NCI-H510A (cell line): ENCODE data around the gene DNAJC10.
A peak's percentile ranks its signal among the peaks of the same experiment; 100 is the strongest.
"Not testable (repeated sequence)": the region's sequence is repeated elsewhere in the genome, so short reads cannot be mapped to it uniquely, and the experiment has no call there.

Source experiments
- DNase-seq: peaks from one replicate; lab custom pipeline; 2025; lab: John Stamatoyannopoulos, UW

DNAJC10 gene

GRCh38 chr2:182726473-182726872 is 10.4 kb downstream of the DNAJC10 start:
- DNase-seq = no peak

- no peak for DNase-seq
Measured at GRCh38 chr2:182728014-182728413, 12.0 kb downstream of the DNAJC10 start.

- DNase-seq = no peak
Measured at GRCh38 chr2:182729710-182730339, 13.8 kb downstream of the DNAJC10 start.

DNA sequence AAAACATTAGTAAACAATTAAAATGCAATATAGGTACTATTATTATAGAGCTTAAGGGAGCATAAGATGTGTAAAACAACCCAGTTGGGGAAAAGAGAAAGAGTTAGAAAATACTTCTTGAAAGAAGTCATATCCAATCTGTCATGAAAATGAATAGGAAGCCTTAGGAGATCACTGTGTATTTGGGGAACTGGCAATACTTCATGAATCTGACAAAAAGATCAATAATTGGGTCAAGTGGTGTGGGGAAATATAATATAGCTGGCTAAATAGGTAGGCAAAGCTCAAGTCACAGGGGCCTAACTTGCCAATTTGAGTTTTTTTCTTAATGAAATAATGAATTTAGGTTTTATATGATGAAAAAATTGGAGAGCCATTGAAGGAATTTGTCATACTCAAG is 14.4 kb downstream of the DNAJC10 start:
- no peak for DNase-seq

DNA sequence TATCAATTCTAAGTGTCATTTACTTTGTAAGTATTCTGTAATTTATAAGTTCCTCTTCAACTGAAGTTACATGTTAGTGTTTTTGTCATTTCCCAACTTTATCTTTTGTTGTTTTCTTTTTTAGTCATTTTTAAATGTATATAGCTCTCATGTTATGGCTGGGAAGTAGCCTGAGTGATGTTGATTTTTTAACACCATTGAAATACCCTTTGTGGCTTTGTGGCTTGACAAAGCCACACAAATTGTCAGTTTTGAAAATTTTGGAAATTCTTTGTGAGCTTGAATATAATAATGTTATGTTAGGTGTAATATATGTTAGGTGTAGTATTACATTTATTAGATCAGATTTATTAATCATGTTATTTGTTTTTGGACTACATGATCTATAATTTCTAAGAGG is 16.7 kb downstream of the DNAJC10 start:
- DNase-seq = no peak

- DNase-seq = no peak
Measured at GRCh38 chr2:182733572-182733971, 17.5 kb downstream of the DNAJC10 start.

DNA sequence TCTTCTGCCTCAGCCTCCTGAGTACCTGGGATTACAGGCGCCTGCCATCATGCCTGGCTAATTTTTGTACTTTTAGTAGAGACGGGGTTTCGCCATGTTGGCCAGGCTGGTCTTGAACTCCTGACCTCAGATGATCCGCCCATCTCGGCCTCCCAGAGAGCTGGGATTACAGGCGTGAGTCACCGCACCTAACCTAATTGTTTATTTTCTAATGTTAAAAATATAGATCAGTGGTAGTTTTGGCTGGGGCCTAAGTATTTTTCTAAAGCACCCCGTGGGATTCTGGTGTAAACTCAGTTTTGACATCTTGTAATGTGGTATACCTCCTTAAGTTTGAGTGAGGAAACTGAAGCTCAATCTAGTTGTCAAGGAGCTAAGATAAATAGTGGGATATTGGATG is 20.8 kb downstream of the DNAJC10 start:
- DNase-seq = not testable (repeated sequence)

DNA sequence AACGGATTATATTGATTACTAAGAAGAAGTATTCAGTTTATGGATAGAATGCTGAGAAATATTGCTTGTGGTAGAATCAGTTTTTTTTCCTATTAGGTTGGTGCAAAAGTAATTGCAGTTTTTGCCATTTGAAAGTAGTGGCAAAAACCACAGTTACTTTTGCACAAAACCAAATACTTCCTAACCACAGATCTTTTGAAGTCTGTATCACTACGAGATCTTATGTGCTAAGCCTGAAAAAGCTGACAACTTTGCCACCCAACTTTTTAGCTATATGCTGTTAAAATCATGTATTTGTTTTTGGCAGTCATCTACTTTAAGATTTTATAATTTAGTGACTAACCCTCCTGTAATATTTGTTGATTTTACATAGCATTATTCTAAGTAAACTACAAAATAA is 24.6 kb downstream of the DNAJC10 start:
- DNase-seq = no peak

DNA sequence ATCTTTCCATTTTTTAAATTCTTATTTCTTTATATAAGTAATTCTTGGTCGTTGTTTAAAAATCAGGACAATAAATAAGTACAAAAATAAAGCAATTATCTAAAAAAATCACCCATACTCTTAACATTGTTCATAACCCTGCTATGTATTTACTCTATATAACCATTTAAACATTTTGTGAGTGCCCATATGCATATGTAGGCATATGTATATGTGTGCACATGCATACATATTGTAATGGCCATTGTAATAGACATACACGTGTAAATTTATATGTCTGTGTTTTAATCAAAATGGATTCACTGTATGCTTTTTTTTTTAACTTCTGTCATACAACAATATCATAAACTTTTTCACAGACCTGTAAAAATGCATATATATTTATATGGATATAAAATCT is 25.6 kb downstream of the DNAJC10 start:
- DNase-seq = no peak

- DNase-seq = no peak
Measured at GRCh38 chr2:182744490-182744889, 28.4 kb downstream of the DNAJC10 start.

DNA sequence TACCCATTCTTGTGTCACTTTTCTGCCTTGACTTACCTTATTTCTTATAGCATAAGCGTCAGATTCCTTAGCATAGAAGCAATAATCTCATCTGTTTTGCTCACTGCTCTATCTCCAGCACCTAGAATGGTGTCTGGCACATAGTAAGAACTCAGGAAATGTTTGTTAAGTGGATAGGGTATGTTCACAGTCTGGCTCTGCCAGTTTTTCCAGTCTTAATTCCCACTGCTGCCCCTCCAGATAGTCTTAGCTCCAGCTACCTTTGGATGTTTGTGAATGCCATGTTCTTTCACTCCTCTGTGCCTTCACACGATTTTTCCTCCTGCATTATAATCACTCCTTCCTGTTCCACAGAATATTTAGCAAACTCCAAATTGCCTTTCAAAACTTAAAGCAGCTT is 29.0 kb downstream of the DNAJC10 start:
- DNase-seq = no peak

DNA sequence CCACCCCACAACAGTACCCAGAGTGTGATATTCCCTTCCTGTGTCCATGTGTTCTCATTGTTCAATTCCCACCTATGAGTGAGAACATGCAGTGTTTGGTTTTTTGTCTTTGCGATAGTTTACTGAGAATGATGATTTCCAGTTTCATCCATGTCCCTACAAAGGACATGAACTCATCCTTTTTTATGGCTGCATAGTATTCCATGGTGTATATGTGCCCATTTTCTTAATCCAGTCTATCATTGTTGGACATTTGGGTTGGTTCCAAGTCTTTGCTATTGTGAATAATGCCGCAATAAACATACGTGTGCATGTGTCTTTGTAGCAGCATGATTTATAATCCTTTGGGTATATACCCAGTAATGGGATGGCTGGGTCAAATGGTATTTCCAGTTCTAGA is 29.8 kb downstream of the DNAJC10 start:
- not testable (repeated sequence) for DNase-seq

DNA sequence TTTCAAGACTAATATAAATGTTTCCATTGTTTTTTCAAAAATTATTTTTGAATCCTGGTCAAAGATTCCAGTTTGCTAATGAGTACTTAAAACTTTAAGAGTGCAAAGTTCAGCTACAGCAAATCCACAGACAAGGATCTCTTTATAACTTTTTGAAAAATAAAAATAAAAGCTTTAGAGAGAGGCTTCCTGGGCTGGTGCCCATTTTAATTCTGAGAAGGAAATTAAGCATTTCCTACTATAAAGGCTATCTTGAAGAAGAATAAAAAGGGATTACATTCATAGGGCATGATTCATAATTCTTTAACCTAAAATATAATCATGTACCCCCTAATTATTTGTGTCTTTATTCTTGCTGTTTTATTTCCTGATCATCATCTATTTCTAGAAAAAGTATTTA is 38.2 kb downstream of the DNAJC10 start:
- no peak for DNase-seq

GRCh38 chr2:182758379-182758778 is 42.3 kb downstream of the DNAJC10 start:
- DNase-seq = no peak

GRCh38 chr2:182761903-182762302 is 45.8 kb downstream of the DNAJC10 start:
- no peak for DNase-seq

DNA sequence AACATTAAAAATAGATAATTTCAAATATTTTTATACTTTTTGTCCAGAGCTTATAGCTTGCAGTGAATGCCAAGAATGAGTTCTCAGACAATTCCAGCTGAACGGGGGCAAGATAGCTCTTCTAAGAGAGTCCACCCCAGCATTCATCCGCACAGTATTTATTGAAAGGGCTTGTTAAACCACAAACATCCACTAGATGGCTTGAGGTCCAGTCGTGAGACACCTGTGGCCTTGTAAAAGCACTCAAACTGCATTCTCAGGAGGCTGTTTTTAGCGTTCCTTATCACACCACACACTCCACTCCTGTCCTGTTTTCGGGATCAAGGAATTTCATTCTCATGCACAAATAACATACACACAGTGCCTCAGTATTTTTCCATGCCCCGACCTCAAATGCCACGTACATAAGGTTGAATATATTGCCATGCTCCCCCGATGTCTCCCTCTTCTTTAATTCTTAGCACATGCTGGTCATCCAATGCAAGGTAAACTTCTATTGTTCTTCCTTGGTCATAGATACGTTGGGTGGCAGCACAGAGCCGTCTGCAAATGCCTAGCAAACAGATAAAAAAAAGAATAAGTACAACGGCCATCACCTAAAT is 47.4 kb downstream of the DNAJC10 start:
- DNase-seq = peak; percentile 72

DNA sequence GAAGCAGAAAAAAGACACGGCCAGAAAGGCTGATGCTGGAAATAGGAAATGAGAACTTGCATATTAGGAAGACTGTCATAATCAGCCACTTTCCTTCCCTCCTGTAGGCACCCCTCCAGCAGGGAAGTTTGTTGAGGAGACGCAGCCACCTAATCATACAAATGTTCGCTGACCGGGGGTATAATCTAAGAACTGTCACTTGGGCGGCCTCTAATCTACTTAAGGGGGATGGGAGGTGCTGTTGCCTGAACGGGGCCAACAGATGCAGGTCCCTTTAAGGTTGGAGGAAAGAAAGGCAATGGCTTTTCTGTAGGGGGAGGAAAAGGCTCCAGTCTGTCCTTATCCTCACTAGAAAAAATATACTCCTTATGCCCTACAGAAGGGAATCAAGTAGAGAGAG is 50.6 kb downstream of the DNAJC10 start:
- DNase-seq = no peak

DNA sequence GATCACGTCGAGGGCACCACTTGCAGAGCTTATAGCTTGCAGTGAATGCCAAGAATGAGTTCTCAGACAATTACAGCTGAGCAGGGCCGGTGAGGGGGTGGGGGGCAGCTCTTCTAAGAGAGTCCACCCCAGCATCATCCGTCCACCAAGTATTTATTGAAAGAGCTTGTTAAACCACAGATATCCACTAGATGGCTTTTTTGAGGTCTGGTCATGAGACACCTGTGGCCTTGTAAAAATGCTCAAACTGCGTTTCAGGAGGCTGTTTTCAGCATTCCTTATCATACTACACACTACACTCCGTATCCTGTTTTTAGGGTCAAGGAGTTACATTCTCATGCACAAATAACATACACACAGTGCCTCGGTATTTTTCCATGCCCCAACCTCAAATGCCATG is 51.5 kb downstream of the DNAJC10 start:
- DNase-seq = no peak

DNA sequence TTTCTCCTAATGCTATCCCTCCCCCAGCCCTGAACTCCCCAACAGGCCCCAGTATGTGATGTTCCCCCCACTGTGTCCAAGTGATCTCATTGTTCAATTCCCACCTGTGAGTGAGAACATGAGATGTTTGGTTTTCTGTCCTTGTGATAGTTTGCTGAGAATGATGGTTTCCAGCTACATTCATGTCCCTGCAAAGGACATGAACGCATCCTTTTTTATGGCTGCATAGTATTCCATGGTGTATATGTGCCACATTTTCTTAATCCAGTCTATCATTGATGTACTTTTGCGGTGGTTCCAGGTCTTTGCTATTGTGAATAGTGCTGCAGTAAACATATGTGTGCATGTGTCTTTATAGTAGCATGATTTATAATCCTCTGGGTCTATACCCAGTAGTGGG is 52.9 kb downstream of the DNAJC10 start:
- not testable (repeated sequence) for DNase-seq

DNA sequence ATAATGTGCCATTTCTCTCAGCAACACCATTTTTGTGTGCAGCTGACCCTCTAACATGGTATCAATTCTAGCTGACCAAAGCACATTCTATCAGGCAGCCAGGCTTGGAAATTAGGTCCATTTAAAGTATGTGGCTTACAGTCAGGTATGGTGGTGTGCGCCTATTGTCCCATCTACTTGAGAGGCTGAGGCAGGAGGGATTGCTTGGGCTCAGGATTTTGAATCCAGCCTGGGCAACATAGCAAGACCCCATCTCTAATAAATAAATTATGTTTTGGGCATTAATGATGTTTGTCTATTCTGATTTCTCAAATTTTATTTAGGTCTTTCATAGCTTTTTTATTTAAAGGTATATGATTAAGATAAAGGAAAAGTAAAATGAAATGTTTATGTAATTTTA is 63.3 kb downstream of the DNAJC10 start:
- DNase-seq = no peak

DNA sequence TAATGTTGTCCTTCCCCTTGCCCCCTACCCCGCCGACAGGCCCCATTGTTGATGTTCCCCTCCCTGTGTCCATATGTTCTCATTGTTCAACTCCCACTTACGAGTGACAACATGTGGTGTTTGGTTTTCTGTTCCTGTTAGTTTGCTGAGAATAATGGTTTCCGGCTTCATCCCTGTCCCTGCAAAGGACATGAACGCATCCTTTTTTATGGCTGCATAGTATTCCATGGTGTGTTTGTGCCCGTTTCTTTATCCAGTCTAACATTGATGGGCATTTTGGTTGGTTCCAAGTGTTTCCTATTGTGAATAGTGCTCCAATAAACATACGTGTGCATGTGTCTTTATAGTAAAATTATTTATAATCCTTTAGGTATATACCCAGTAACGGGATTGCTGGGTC is 65.0 kb downstream of the DNAJC10 start:
- not testable (repeated sequence) for DNase-seq

DNA sequence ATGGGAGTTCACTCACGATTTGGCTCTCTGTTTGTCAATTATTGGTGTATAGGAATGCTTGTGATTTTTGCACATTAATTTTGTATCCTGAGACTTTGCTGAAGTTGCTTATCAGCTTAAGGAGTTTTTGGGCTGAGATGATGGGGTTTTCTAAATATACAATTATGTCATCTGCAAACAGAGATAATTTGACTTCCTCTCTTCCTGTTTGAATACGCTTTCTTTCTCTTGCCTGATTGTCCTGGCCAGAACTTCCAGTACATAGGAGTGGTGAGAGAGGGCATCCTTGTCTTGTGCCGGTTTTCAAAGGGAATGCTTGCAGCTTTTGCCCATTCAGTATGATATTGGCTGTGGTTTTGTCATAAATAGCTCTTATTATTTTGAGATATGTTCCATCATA is 66.6 kb downstream of the DNAJC10 start:
- not testable (repeated sequence) for DNase-seq

DNA sequence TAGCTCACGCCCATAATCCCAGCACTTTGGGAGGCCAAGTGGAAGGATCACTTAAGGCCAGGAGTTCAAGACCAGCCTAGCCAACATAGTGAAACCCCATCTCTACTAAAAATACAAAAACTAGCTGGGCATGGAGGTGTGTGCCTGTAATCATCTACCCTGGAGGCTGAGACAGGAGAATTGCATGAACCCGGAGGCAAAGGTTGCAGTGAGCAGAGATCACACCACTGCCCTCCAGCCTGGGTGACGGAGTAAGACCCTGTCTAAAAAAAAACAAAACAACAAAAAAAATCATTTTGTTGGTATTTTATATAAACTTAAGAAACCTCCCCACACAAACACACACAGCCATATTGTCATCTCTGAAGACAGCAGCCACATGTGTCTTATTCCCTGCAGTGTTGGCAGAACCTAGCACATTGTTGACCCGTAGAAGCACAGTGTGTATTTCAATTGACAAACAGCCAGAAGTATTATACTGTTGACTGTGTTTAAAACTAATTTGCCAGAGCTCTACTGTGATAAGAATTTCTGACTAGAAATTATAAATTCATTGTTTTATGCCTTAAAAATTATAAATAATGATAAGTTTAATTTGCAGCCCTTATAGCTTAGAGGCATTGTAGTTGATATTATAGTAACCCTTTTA is 68.1 kb downstream of the DNAJC10 start:
- no peak for DNase-seq

- no peak for DNase-seq
Measured at GRCh38 chr2:182784777-182785176, 68.7 kb downstream of the DNAJC10 start.
